Heart left ventricle (tissue), 16 donors: ENCODE results near the gene AFF3. TPM values are rescaled to one million over a fixed set of nuclear protein-coding genes. Genes with fewer than 3 reads are reported as not detected.

Experiments
- ATAC-seq, 4 donors: fragments of 200-7000 bp; cut with Tn5 transposase; one replicate each; pipeline ENCODE4 v1.9.1; 2020 to 2022; ENCODE audit warnings: moderate library complexity in 4 of 4, mild to moderate bottlenecking in 3 of 4, moderate number of reproducible peaks in 1 of 4
- DNase-seq, 5 donors: peaks; one replicate each; pipeline ENCODE4 v3.0.0-alpha.2; 2020
- H3K27ac ChIP-seq, 12 donors: fragments of 200-600 bp; sonication (generic) in 4 of 12; one replicate each; pipeline versions ENCODE4 v1.5.0 to v1.8.0; 2016 to 2022; ENCODE audit warnings: mild to moderate bottlenecking in 2 of 12
- H3K27me3 ChIP-seq, 9 donors: fragments of 200-600 bp; sonication (generic) in 2 of 9; one replicate each; pipeline versions ENCODE4 v1.5.1 to v1.8.0; 2016 to 2022; ENCODE audit warnings: mild to moderate bottlenecking in 3 of 9
- H3K36me3 ChIP-seq, 9 donors: fragments of 200-600 bp; sonication (generic) in 2 of 9; one replicate each; pipeline versions ENCODE4 v1.5.0 to v1.8.0; 2018 to 2022; ENCODE audit warnings: mild to moderate bottlenecking in 2 of 9
- H3K4me1 ChIP-seq, 12 donors: fragments of 200-600 bp; sonication (generic) in 4 of 12; one replicate each; pipeline versions ENCODE4 v1.5.0 to v1.8.0; 2016 to 2022; ENCODE audit warnings: mild to moderate bottlenecking in 3 of 12
- H3K4me3 ChIP-seq, 12 donors: fragments of 200-600 bp; sonication (generic) in 4 of 12; one replicate each; pipeline versions ENCODE4 v1.5.0 to v1.8.0; 2017 to 2022; ENCODE audit warnings: mild to moderate bottlenecking in 9 of 12, moderate library complexity in 4 of 12
- H3K9me3 ChIP-seq, 12 donors: fragments of 200-600 bp; sonication (generic) in 4 of 12; one replicate each; pipeline versions ENCODE4 v1.5.0 to v1.8.0; 2016 to 2022; ENCODE audit warnings: mild to moderate bottlenecking in 1 of 12
- CTCF ChIP-seq, 12 donors: fragments of 200-600 bp; sonication (generic) in 4 of 12; IDR thresholded peaks; one replicate each; pipeline versions ENCODE4 v1.5.0 to v1.8.0; 2018 to 2022; ENCODE audit warnings: antibody characterized with exemption in 12 of 12, mild to moderate bottlenecking in 5 of 12
- POLR2A ChIP-seq, 2 donors: fragments of 450-650 bp; IDR thresholded peaks; one replicate each; pipeline ENCODE4 v1.6.1; 2017; ENCODE audit warnings: antibody characterized with exemption in 2 of 2, mild to moderate bottlenecking in 2 of 2, moderate library complexity in 2 of 2
- WGBS, 4 donors: extraction: QIAGEN DNeasy Blood & Tissue Kit in 2 of 4; methylation state at CpG; one replicate each; pipeline versions ENCODE4 v1.1.5 to v1.1.7; 2013 to 2018; 5-methylcytosine and 5-hydroxymethylcytosine counted together
- intact Hi-C, 10 donors: fragments of 100-400 bp; cut with DNase I; formaldehyde crosslinking; loops; one replicate each; pipeline versions ENCODE4 v1.11.1 to v1.14.2; 2022
- polyA plus RNA-seq, 2 donors: library from polyadenylated mRNA; stranded (reverse); fragments of 200-250 nt; gene quantifications; one replicate each; pipeline ENCODE4 v1.2.3, GENCODE V29; 2013
- total RNA-seq, 9 donors: library from RNA; depleted of rRNA in 2 of 9; stranded (reverse); fragments of >200 nt in 2 of 9; fragmentation: NEBNext Ultra II Directional in 3 of 9; extraction: Animal tissue kit (Norgen Biotek cat#: 25700) in 3 of 9; gene quantifications; one replicate each; pipeline versions ENCODE4 v1.1.0 to v1.2.4, GENCODE V29; 2016 to 2023
- donor health status: ischemic (EF 13 %, LVEDD 7.1; RV severe dilation, severe dysfunction).
- donor health status: healthy with polysubstance abuse.
- donor health status: DM: no; HTN: yes; CAD: no.
- donor health status: DM: no; HTN: no; CAD: no.
- donor health status: ischemic (EF 25% LVEDD 6.9; RV normal size, moderate dysfunction).
- donor health status: ischemic (EF 25% LVEDD 5.7; RV mildly dilated, moderate dysfunction).
- donor health status: healthy.
- donor health status: DM: yes; HTN: yes; CAD: no.
- donor health status: ischemic (EF 35%, LVEDD 5.7; RV mildly dilated, moderate dysfunction).
- donor health status: nonischemic (EF 11% LVEDD 7.7; RV severe dilation, severe dysfunction).
- donor health status: DM: yes; HTN: yes; CAD: no.
- donor health status: PGD.
- donor health status: ischemic (EF 29% LVEDD 5.4; RV normal size, mild dysfunction).
- donor health status: nonischemic (EF 23%, LVEDD 6.1; RV moderate dilation, normal function).

AFF3 gene
- total and polyA plus RNA-seq, 11 donors, result 1.3 to 15.5 (median 4.7) TPM

DNA sequence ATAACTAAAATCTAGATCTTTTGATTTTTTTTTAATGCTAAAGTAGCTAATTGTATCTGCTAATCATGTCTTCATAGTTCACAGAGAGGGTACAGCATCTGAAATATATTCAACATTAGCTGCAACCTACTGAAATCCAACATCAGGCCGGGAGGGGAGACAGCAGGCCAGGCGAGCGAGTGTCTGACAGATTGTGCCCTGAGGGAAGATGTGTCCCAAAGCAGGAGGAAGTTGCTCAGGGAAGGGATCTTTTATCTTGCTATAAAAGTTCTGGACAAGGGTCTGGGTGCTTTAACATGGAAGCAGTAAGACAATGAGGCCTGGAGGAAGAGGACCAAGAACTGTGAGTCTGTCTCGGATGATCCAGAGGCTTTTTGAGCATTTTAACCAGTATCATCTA is 274.1 kb downstream of the AFF3 start:
- H3K36me3 ChIP-seq, result no peaks in the 10 kb centered on the region
- TF ChIP-seq CTCF (IDR thresholded peaks at IDR 0.05), result no peak
- no peak for TF ChIP-seq POLR2A (IDR thresholded peaks at IDR 0.05)
- 84 to 95% (median 93%) methylated on average over 4 of the region's 4 CpGs for WGBS, 4 donors
- H3K27me3 ChIP-seq, result no peaks in the 10 kb centered on the region
- intact Hi-C loops, result no loop called here
- ATAC-seq (no peak), DNase-seq (no peak)
- H3K9me3 ChIP-seq, result no peaks in the 10 kb centered on the region
- H3K4me3 ChIP-seq, result no peak overlapping the region
- H3K27ac ChIP-seq, result no peak overlapping the region
- H3K4me1 ChIP-seq, result peaks cover 0 to 18% (median 13%) of the 10 kb centered on the region in 12 donors

GRCh38 chr2:99867770-99868169 is 274.6 kb downstream of the AFF3 start:
- no peak for TF ChIP-seq CTCF (IDR thresholded peaks at IDR 0.05)
- no peak for TF ChIP-seq POLR2A (IDR thresholded peaks at IDR 0.05)
- H3K36me3 ChIP-seq, result no peaks in the 10 kb centered on the region
- H3K9me3 ChIP-seq, result no peaks in the 10 kb centered on the region
- H3K27ac ChIP-seq, result no peak overlapping the region
- no peaks in the 10 kb centered on the region for H3K27me3 ChIP-seq
- ATAC-seq (peak in 1 of 4 donors; percentile 71), DNase-seq (no peak)
- peaks cover 0 to 18% (median 13%) of the 10 kb centered on the region in 12 donors for H3K4me1 ChIP-seq
- WGBS, 4 donors, result 56 to 63% (median 59%) methylated on average over 11 of the region's 11 CpGs
- intact Hi-C loops, result no loop called here
- no peak overlapping the region for H3K4me3 ChIP-seq

DNA sequence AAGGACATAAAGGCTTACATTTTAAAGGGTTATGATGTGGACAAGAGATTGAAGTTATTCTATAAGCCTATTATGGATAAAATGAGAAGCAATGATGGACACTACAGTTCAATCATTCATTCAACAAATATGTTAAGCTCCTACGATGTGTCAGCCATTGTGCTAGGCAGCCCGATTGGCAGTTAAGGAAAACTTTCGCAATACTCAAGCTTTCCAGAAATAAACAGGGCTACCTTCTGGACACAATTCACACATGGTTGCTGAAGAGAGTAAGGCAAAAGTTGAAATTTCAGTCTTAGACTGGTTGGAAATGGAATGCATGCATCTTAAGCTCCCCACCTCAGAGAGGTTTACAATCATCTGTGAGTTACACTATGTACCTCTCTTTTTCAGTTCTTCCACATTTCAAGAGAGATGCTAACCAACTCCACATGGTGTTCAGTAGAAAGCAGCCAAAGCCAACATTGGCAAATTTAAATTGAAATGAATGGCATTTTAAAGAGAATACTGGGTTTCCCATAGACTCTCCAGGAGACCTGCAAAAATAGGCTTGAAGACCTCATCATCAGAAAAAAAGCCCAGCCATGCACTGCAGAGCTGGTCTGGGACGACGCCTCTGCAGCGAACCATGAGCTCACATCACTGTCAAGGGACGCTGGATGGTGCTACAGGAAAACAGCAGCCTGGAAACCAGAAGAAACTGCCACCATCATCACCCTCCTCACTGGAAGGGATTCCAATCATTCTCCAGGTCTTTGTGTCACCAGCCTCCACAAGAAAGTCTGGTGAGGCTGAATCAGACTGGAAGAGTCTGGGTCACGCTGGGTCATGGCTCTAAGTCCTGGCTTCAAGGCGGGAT is 276.3 kb downstream of the AFF3 start:
- Histone ChIP-seq H3K9me3 (no peaks in the 10 kb centered on the region), H3K4me3 (no peak overlapping the region), H3K36me3 (no peaks in the 10 kb centered on the region), H3K27ac (no peak overlapping the region), H3K4me1 (peaks cover 0 to 31% (median 15%) of the 10 kb centered on the region in 12 donors), H3K27me3 (no peaks in the 10 kb centered on the region)
- intact Hi-C loops, result no loop called here
- TF ChIP-seq POLR2A (IDR thresholded peaks at IDR 0.05) (no peak), CTCF (IDR thresholded peaks at IDR 0.05) (no peak)
- DNase-seq, result no peak
- WGBS, 4 donors, result 85 to 97% (median 87%) methylated on average over 9 of the region's 9 CpGs
- ATAC-seq, result no peak

DNA sequence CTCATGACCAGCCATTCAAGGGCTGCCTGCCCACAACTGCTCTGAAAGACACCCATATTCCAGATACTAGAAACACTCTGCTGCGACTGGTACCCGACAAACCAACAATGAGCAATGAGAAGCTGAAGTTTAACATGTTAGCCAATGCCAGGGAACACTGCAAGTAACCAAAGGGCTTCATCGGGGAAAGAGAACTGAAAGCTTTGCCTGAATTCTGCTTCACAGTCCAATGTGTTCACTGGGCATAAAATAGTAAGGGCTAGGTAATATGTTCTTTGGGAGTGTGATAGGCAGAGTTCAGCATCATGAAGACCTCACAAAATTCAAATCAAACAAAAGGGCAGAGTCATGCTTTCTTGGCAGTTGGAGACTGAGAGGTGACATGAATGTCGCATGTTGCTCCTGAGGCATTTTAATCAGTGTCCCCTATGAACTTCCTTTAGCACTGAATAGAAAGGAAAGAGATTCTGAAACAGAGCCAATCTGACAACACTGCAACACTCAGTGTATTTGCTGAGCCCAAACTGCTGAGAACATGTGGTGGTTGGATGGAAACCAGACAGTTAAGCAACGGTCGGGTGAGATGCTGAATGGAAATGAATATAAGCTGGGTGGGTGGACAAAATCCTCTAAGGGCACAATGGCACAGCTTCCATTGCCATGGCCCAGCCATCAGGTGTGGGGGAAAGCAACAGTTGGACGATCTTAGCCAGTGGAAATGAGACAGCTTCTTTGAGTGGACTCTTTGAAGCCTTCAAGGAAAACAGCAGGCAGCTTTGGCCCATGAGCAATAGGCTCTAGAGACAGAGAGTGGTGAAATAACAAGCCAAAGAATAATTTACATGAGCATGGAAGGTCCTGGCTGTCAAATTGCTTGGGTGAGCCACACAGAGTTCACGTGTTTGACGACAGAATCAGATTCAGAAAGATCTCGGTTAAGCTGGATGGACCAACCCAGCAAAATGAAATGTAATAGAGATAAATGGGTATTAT is 277.5 kb downstream of the AFF3 start:
- TF ChIP-seq POLR2A (IDR thresholded peaks at IDR 0.05), result no peak
- no peak for TF ChIP-seq CTCF (IDR thresholded peaks at IDR 0.05)
- Histone ChIP-seq H3K27ac (no peak overlapping the region), H3K36me3 (no peaks in the 10 kb centered on the region), H3K4me1 (peaks cover 0 to 34% (median 15%) of the 10 kb centered on the region in 12 donors), H3K27me3 (no peaks in the 10 kb centered on the region), H3K4me3 (no peak overlapping the region), H3K9me3 (no peaks in the 10 kb centered on the region)
- DNase-seq, result peak in 1 of 5 donors; percentile 32
- intact Hi-C loops, result no loop called here
- 59 to 66% (median 64%) methylated on average over 10 of the region's 10 CpGs for WGBS, 4 donors
- peak in 3 of 4 donors; percentile 82 to 85 (median 85) for ATAC-seq
